CD4-positive, alpha-beta T cell (primary cell): ENCODE results near the gene SCAMP4. TPM values are rescaled to one million over a fixed set of nuclear protein-coding genes. Genes with fewer than 3 reads are reported as not detected.
A peak's percentile ranks its signal among the peaks of the same experiment; 100 is the strongest.

ENCODE experiments used
- ATAC-seq: fragments of 200-7000 bp; cut with Tn5 transposase; one replicate; pipeline ENCODE4 v1.10.0; 2022; ENCODE audit warnings: mild to moderate bottlenecking; ENCODE audit not compliant: poor library complexity
- CTCF ChIA-PET: fragments of 350-600 bp; sonication (Branson Sonifier 250); formaldehyde crosslinking; loops from one replicate; lab custom pipeline; 2021; ENCODE audit warnings: antibody characterized with exemption, inconsistent platforms; lab: Charles Lee
- POLR2A ChIA-PET: fragments of 350-600 bp; sonication (Branson Sonifier 250); formaldehyde crosslinking; loops from one replicate; lab custom pipeline; 2021; ENCODE audit warnings: antibody characterized with exemption, inconsistent platforms; lab: Charles Lee
- DNase-seq, 14 experiments: peaks; one replicate each; pipeline ENCODE4 v3.0.0-alpha.2; 2013 to 2020; ENCODE audit warnings: mixed read lengths in 2 of 14
- H3K27ac ChIP-seq, 2 donors: one replicate each; pipeline versions ENCODE4 v1.5.1 to v1.7.0; 2013; ENCODE audit warnings: low read length in 2 of 2, low read depth in 1 of 2, mild to moderate bottlenecking in 1 of 2
- H3K27me3 ChIP-seq, 2 experiments: 1 replicate in 1 of 2; 2 replicates in 1 of 2; pipeline versions ENCODE4 v1.6.1 to v1.7.0; 2013; ENCODE audit warnings: low read length in 2 of 2, control low read depth in 1 of 2, mild to moderate bottlenecking in 1 of 2, moderate library complexity in 1 of 2; ENCODE audit not compliant: insufficient read depth in 2 of 2, control insufficient read depth in 1 of 2
- H3K36me3 ChIP-seq: one replicate; pipeline ENCODE4 v1.6.1; 2013; ENCODE audit warnings: low read length, control low read depth; ENCODE audit not compliant: insufficient read depth
- H3K4me1 ChIP-seq: one replicate; pipeline ENCODE4 v1.6.1; 2013; ENCODE audit warnings: low read length, control low read depth; ENCODE audit not compliant: insufficient read depth
- H3K4me3 ChIP-seq: one replicate; pipeline ENCODE4 v1.5.1; 2013; ENCODE audit warnings: mild to moderate bottlenecking, low read length, moderate library complexity
- H3K9me3 ChIP-seq, 2 experiments: 1 replicate in 1 of 2; 2 replicates in 1 of 2; pipeline versions ENCODE4 v1.6.1 to v1.7.0; 2013; ENCODE audit warnings: low read length in 2 of 2, mild to moderate bottlenecking in 2 of 2, control low read depth in 1 of 2, moderate library complexity in 1 of 2; ENCODE audit not compliant: control insufficient read depth in 1 of 2, insufficient read depth in 1 of 2
- H3K27ac Mint-ChIP-seq: one replicate; pipeline ENCODE4 v1.8.0; 2020; ENCODE audit warnings: mixed read lengths
- H3K27me3 Mint-ChIP-seq: one replicate; pipeline ENCODE4 v1.8.0; 2021; ENCODE audit warnings: mixed read lengths
- H3K36me3 Mint-ChIP-seq: one replicate; pipeline ENCODE4 v1.8.0; 2021; ENCODE audit warnings: low read depth, mixed read lengths
- H3K4me1 Mint-ChIP-seq: one replicate; pipeline ENCODE4 v1.8.0; 2021; ENCODE audit warnings: low read depth, mixed read lengths
- H3K4me3 Mint-ChIP-seq: one replicate; pipeline ENCODE4 v1.8.0; 2020; ENCODE audit warnings: mild to moderate bottlenecking, mixed read lengths
- H3K9me3 Mint-ChIP-seq: one replicate; pipeline ENCODE4 v1.8.0; 2020; ENCODE audit warnings: mixed read lengths
- CTCF ChIP-seq: fragments of 200-600 bp; IDR thresholded peaks from one replicate; pipeline ENCODE4 v1.8.0; 2022; ENCODE audit warnings: antibody characterized with exemption, mild to moderate bottlenecking
- intact Hi-C, 2 experiments: fragments of 100-400 bp; cut with DNase I in 1 of 2; cut with micrococcal nuclease in 1 of 2; formaldehyde crosslinking; loops; one replicate each; pipeline versions ENCODE4 v1.15.1 to v1.9.0; 2023 to 2025; cut with DNase I, micrococcal nuclease
- total RNA-seq, 174 experiments: library from RNA in 2 of 174; stranded (reverse) in 2 of 174; gene quantifications; one replicate each; pipeline ENCODE4 v1.2.3 and lab custom pipeline; 2021 to 2026

Gene SCAMP4
- total RNA-seq, 2 experiments from 2014 or later = 12.7 to 15.4 TPM

GRCh38 chr19:1942934-1943555 lies 37.8 kb downstream of the SCAMP4 start:
- peaks cover 65% of the 10 kb centered on the region for H3K4me1 ChIP-seq
- H3K9me3 ChIP-seq = no peaks in the 10 kb centered on the region
- peak overlapping the region; percentile 97 for H3K4me3 ChIP-seq
- H3K4me3 Mint-ChIP-seq = peak overlapping the region; percentile 96
- ATAC-seq = no peak
- peaks cover 35% of the 10 kb centered on the region for H3K36me3 Mint-ChIP-seq
- TF ChIP-seq CTCF = no peak
- intact Hi-C loops = loop anchor here in 1 of 2 experiments (2.0 kb wide), 1 partner anchor 14 kb away; no protein-coding TSS in a partner anchor
- H3K27me3 ChIP-seq = no peaks in the 10 kb centered on the region
- H3K9me3 Mint-ChIP-seq = no peaks in the 10 kb centered on the region
- peaks cover 5% of the 10 kb centered on the region for H3K36me3 ChIP-seq
- ChIA-PET CTCF (interaction anchor here (1.2 to 1.8 kb wide), 2 partner anchors 13 to 79 kb away, joined by 3 to 11 read pairs; no protein-coding TSS in a partner anchor), POLR2A (interaction anchor here (0.6 to 1.8 kb wide), 10 partner anchors 13 to 878 kb away, joined by 3 to 9 read pairs (median 4); no protein-coding TSS in a partner anchor)
- H3K27me3 Mint-ChIP-seq = peaks cover 5% of the 10 kb centered on the region
- peak overlapping the region; percentile 96 for H3K27ac Mint-ChIP-seq
- H3K4me1 Mint-ChIP-seq = peaks cover 27% of the 10 kb centered on the region
- H3K27ac ChIP-seq = peak overlapping the region; percentile 94 to 98
- DNase-seq = peak in 5 of 14 experiments; percentile 22 to 65 (median 40)

GRCh38 chr19:1943661-1944087 lies 38.5 kb downstream of the SCAMP4 start:
- no peak for TF ChIP-seq CTCF
- Histone ChIP-seq H3K27me3 (no peaks in the 10 kb centered on the region), H3K4me1 (peaks cover 67% of the 10 kb centered on the region), H3K36me3 (peaks cover 5% of the 10 kb centered on the region), H3K9me3 (no peaks in the 10 kb centered on the region), H3K27ac (peak overlapping the region; percentile 94 to 98), H3K4me3 (peak overlapping the region; percentile 97)
- H3K4me1 Mint-ChIP-seq = peaks cover 30% of the 10 kb centered on the region
- POLR2A ChIA-PET = interaction anchor here (1.2 to 1.8 kb wide), 3 partner anchors 47 to 79 kb away, joined by 3 to 4 read pairs (median 4); no protein-coding TSS in a partner anchor
- intact Hi-C loops = loop anchor here in 1 of 2 experiments (2.0 kb wide), 1 partner anchor 15 kb away; no protein-coding TSS in a partner anchor
- no peaks in the 10 kb centered on the region for H3K9me3 Mint-ChIP-seq
- H3K27me3 Mint-ChIP-seq = peaks cover 5% of the 10 kb centered on the region
- peak overlapping the region; percentile 96 for H3K27ac Mint-ChIP-seq
- no peak for ATAC-seq
- H3K4me3 Mint-ChIP-seq = peak overlapping the region; percentile 96
- peaks cover 38% of the 10 kb centered on the region for H3K36me3 Mint-ChIP-seq
- no peak for DNase-seq
- CTCF ChIA-PET = interaction anchor here (1.8 kb wide), 1 partner anchor 14 kb away, joined by 11 read pairs; no protein-coding TSS in a partner anchor

- Histone ChIP-seq H3K4me3 (no peak overlapping the region), H3K27me3 (no peaks in the 10 kb centered on the region), H3K4me1 (peaks cover 72% of the 10 kb centered on the region), H3K36me3 (peaks cover 10% of the 10 kb centered on the region), H3K9me3 (no peaks in the 10 kb centered on the region), H3K27ac (peak overlapping the region; percentile 94 to 98)
- Mint-ChIP-seq H3K4me1 (peaks cover 36% of the 10 kb centered on the region), H3K36me3 (peaks cover 44% of the 10 kb centered on the region), H3K27me3 (peaks cover 5% of the 10 kb centered on the region), H3K9me3 (no peaks in the 10 kb centered on the region), H3K27ac (peak overlapping the region; percentile 79), H3K4me3 (peak overlapping the region; percentile 81)
- CTCF ChIA-PET = no interaction called here
- no peak for TF ChIP-seq CTCF
- POLR2A ChIA-PET = interaction anchor here (1.2 kb wide), 1 partner anchor 80 kb away, joined by 3 read pairs; no protein-coding TSS in a partner anchor
- ATAC-seq = no peak
- intact Hi-C loops = no loop called here
- peak in 1 of 14 experiments; percentile 51 for DNase-seq
Observed at GRCh38 chr19:1944088-1944915, 39.1 kb downstream of the SCAMP4 start.
